ENCODE measurements around the gene COQ7.

DNA sequence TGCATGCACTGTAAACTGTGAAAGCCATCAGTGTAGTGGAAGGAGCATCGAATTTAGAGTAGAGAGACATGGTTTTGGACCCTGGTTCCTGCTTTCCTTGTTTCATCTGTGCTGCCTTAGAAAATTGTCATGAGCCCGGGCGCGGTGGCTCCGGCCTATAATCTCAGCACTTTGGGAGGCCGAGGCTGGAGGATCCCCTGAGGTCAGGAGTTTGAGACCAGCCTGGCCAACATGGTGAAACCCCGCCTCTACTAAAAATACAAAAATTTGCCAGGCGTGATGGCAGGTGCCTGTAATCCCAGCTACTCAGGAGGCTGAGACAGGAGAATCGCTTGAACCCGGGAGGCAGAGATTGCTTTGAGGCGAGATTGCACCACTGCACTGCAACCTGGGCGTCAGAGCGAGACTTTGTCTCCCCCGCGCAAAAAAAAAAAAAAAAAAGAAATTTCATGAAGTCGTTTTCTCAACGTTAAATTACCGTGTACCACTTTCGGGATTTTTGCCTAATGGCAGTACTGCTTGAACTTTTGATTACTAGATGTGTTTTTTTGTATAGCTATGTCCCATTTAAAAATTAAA is 912 bp downstream of the COQ7 start:
- TF ChIP-seq POLR2A (IDR thresholded peaks at IDR 0.05; ENCODE audit: low read depth, low read length) (no peak), POLR2AphosphoS5 (IDR thresholded peaks at IDR 0.05; ENCODE audit: low read depth, low read length) (no peak), TAF1 (IDR thresholded peaks at IDR 0.05; ENCODE audit: borderline replicate concordance, low read depth, low read length) (no peak)

Measured in GM12892 (cell line).